Activated CD4-positive, alpha-beta memory T cell treated with anti-CD3 and anti-CD28 coated beads, Interleukin-2, amount 10 ng/mL, durations not matched to agents 7 days and 5 days (primary cell): ENCODE measurements around the gene PTH1R. TPM values are rescaled to one million over a fixed set of nuclear protein-coding genes. Genes with fewer than 3 reads are reported as not detected.

ENCODE experiments used
- CTCF ChIA-PET: fragments of 350-600 bp; sonication (Branson Sonifier 250); formaldehyde crosslinking; loops from one replicate; lab custom pipeline; 2021; ENCODE audit warnings: antibody characterized with exemption, inconsistent platforms; lab: Charles Lee
- POLR2A ChIA-PET: fragments of 350-600 bp; sonication (Branson Sonifier 250); formaldehyde crosslinking; loops from one replicate; lab custom pipeline; 2021; ENCODE audit warnings: antibody characterized with exemption; lab: Charles Lee
- DNase-seq: peaks from one replicate; pipeline ENCODE4 v3.0.0-alpha.2; 2020
- H3K27ac Mint-ChIP-seq: one replicate; pipeline ENCODE4 v1.8.0; 2021; ENCODE audit warnings: mild to moderate bottlenecking, mixed read lengths
- H3K27me3 Mint-ChIP-seq: one replicate; pipeline ENCODE4 v1.8.0; 2021; ENCODE audit warnings: mixed read lengths
- H3K36me3 Mint-ChIP-seq: one replicate; pipeline ENCODE4 v1.8.0; 2021; ENCODE audit warnings: low read depth, mixed read lengths
- H3K4me1 Mint-ChIP-seq: one replicate; pipeline ENCODE4 v1.8.0; 2021; ENCODE audit warnings: mixed read lengths
- H3K4me3 Mint-ChIP-seq: one replicate; pipeline ENCODE4 v1.8.0; 2021; ENCODE audit warnings: mild to moderate bottlenecking, mixed read lengths
- H3K9me3 Mint-ChIP-seq: one replicate; pipeline ENCODE4 v1.8.0; 2021; ENCODE audit warnings: mixed read lengths
- total RNA-seq, 2 experiments: library from RNA; stranded (reverse); gene quantifications; one replicate each; pipeline ENCODE4 v1.2.3, GENCODE V29; 2021

PTH1R gene
- total RNA-seq, 2 experiments from 2014 or later: not detected

GRCh38 chr3:46862369-46863025, 15.0 kb upstream of the PTH1R start:
- H3K27ac Mint-ChIP-seq: no peak overlapping the region
- DNase-seq: no peak
- H3K36me3 Mint-ChIP-seq: no peaks in the 10 kb centered on the region
- H3K4me1 Mint-ChIP-seq: no peaks in the 10 kb centered on the region
- ChIA-PET CTCF (interaction anchor here (1.0 to 1.1 kb wide), 2 partner anchors 47 to 462 kb away, joined by 3 read pairs; no protein-coding TSS in a partner anchor), POLR2A (no interaction called here)
- no peak overlapping the region for H3K4me3 Mint-ChIP-seq
- H3K27me3 Mint-ChIP-seq: no peaks in the 10 kb centered on the region
- H3K9me3 Mint-ChIP-seq: no peaks in the 10 kb centered on the region

- Mint-ChIP-seq H3K4me3 (no peak within 1 kb of the TSS), H3K27ac (no peak within 1 kb of the TSS), H3K4me1 (no peaks in the 10 kb centered on the region), H3K36me3 (no peaks in the 10 kb centered on the region), H3K9me3 (no peaks in the 10 kb centered on the region), H3K27me3 (no peaks in the 10 kb centered on the region)
- ChIA-PET POLR2A (no interaction called here), CTCF (interaction anchor here (0.5 to 1.1 kb wide), 3 partner anchors 46 to 652 kb away, joined by 3 read pairs; no protein-coding TSS in a partner anchor)
- DNase-seq: no peak
Observed at GRCh38 chr3:46863261-46863782, 14.2 kb upstream of the PTH1R start, which contains the start of gene MYL3. Gene MYL3, minus strand, starts transcription at chr3:46863444. Its CDS starts 54 bp downstream, at chr3:46863390.

- POLR2A ChIA-PET: no interaction called here
- no peaks in the 10 kb centered on the region for H3K27me3 Mint-ChIP-seq
- H3K27ac Mint-ChIP-seq: no peak overlapping the region
- no peak overlapping the region for H3K4me3 Mint-ChIP-seq
- no peaks in the 10 kb centered on the region for H3K9me3 Mint-ChIP-seq
- no peak for DNase-seq
- no peaks in the 10 kb centered on the region for H3K4me1 Mint-ChIP-seq
- CTCF ChIA-PET: no interaction called here
- no peaks in the 10 kb centered on the region for H3K36me3 Mint-ChIP-seq
Observed at GRCh38 chr3:46864061-46864881, 13.2 kb upstream of the PTH1R start.

- H3K36me3 Mint-ChIP-seq: no peaks in the 10 kb centered on the region
- CTCF ChIA-PET: interaction anchor here (1.3 kb wide), 1 partner anchor 459 kb away, joined by 3 read pairs; no protein-coding TSS in a partner anchor
- no peaks in the 10 kb centered on the region for H3K27me3 Mint-ChIP-seq
- H3K4me1 Mint-ChIP-seq: no peaks in the 10 kb centered on the region
- POLR2A ChIA-PET: no interaction called here
- no peak overlapping the region for H3K4me3 Mint-ChIP-seq
- DNase-seq: no peak
- H3K27ac Mint-ChIP-seq: no peak overlapping the region
- no peaks in the 10 kb centered on the region for H3K9me3 Mint-ChIP-seq
Observed at GRCh38 chr3:46865031-46865507, 12.5 kb upstream of the PTH1R start.

- Mint-ChIP-seq H3K4me3 (no peak overlapping the region), H3K4me1 (no peaks in the 10 kb centered on the region), H3K27me3 (no peaks in the 10 kb centered on the region), H3K27ac (no peak overlapping the region), H3K36me3 (no peaks in the 10 kb centered on the region), H3K9me3 (no peaks in the 10 kb centered on the region)
- ChIA-PET POLR2A (no interaction called here), CTCF (interaction anchor here (1.3 to 1.4 kb wide), 2 partner anchors 44 to 459 kb away, joined by 3 to 8 read pairs; no protein-coding TSS in a partner anchor)
- no peak for DNase-seq
Observed at GRCh38 chr3:46865546-46865945, 12.0 kb upstream of the PTH1R start.

GRCh38 chr3:46866032-46866595, 11.4 kb upstream of the PTH1R start:
- no peak for DNase-seq
- H3K27me3 Mint-ChIP-seq: peaks cover 3% of the 10 kb centered on the region
- CTCF ChIA-PET: interaction anchor here (1.0 to 1.5 kb wide), 5 partner anchors 20 to 458 kb away, joined by 3 to 8 read pairs (median 3); no protein-coding TSS in a partner anchor

GRCh38 chr3:46866720-46867549, 10.6 kb upstream of the PTH1R start:
- no peaks in the 10 kb centered on the region for H3K36me3 Mint-ChIP-seq
- no peak overlapping the region for H3K4me3 Mint-ChIP-seq
- DNase-seq: peak; percentile 78
- no peaks in the 10 kb centered on the region for H3K9me3 Mint-ChIP-seq
- ChIA-PET POLR2A (no interaction called here), CTCF (interaction anchor here (0.6 to 1.5 kb wide), 9 partner anchors 21 to 503 kb away, joined by 3 to 8 read pairs (median 3); no protein-coding TSS in a partner anchor)
- peaks cover 7% of the 10 kb centered on the region for H3K27me3 Mint-ChIP-seq
- no peaks in the 10 kb centered on the region for H3K4me1 Mint-ChIP-seq
- H3K27ac Mint-ChIP-seq: no peak overlapping the region

More at GRCh38 chr3:46866032-46866595, 11.4 kb upstream of the PTH1R start:
- Mint-ChIP-seq H3K4me1 (no peaks in the 10 kb centered on the region), H3K4me3 (no peak overlapping the region), H3K36me3 (no peaks in the 10 kb centered on the region), H3K27ac (no peak overlapping the region), H3K9me3 (no peaks in the 10 kb centered on the region)
- POLR2A ChIA-PET: no interaction called here

GRCh38 chr3:46867550-46867898, 10.0 kb upstream of the PTH1R start:
- Mint-ChIP-seq H3K36me3 (no peaks in the 10 kb centered on the region), H3K4me3 (no peak overlapping the region), H3K4me1 (no peaks in the 10 kb centered on the region), H3K27me3 (peaks cover 7% of the 10 kb centered on the region), H3K9me3 (no peaks in the 10 kb centered on the region), H3K27ac (no peak overlapping the region)
- no peak for DNase-seq
- ChIA-PET CTCF (interaction anchor here (0.6 to 1.5 kb wide), 3 partner anchors 30 to 148 kb away, joined by 3 to 5 read pairs (median 3); no protein-coding TSS in a partner anchor), POLR2A (no interaction called here)

GRCh38 chr3:46868287-46868686, 9.2 kb upstream of the PTH1R start:
- no peak overlapping the region for H3K27ac Mint-ChIP-seq
- H3K27me3 Mint-ChIP-seq: peaks cover 9% of the 10 kb centered on the region
- H3K4me1 Mint-ChIP-seq: no peaks in the 10 kb centered on the region
- H3K4me3 Mint-ChIP-seq: no peak overlapping the region
- POLR2A ChIA-PET: no interaction called here
- DNase-seq: no peak
- no peaks in the 10 kb centered on the region for H3K9me3 Mint-ChIP-seq
- CTCF ChIA-PET: no interaction called here
- no peaks in the 10 kb centered on the region for H3K36me3 Mint-ChIP-seq

- Mint-ChIP-seq H3K27ac (no peak overlapping the region), H3K27me3 (peaks cover 9% of the 10 kb centered on the region), H3K9me3 (no peaks in the 10 kb centered on the region), H3K36me3 (no peaks in the 10 kb centered on the region), H3K4me3 (no peak overlapping the region), H3K4me1 (no peaks in the 10 kb centered on the region)
- CTCF ChIA-PET: no interaction called here
- DNase-seq: no peak
- POLR2A ChIA-PET: no interaction called here
Observed at GRCh38 chr3:46868948-46869347, 8.6 kb upstream of the PTH1R start.

GRCh38 chr3:46869440-46869839, 8.1 kb upstream of the PTH1R start:
- peaks cover 14% of the 10 kb centered on the region for H3K27me3 Mint-ChIP-seq
- H3K36me3 Mint-ChIP-seq: no peaks in the 10 kb centered on the region
- H3K27ac Mint-ChIP-seq: no peak overlapping the region
- H3K4me1 Mint-ChIP-seq: no peaks in the 10 kb centered on the region
- no peak overlapping the region for H3K4me3 Mint-ChIP-seq
- ChIA-PET POLR2A (no interaction called here), CTCF (no interaction called here)
- DNase-seq: no peak
- no peaks in the 10 kb centered on the region for H3K9me3 Mint-ChIP-seq

GRCh38 chr3:46870651-46871050, 6.9 kb upstream of the PTH1R start:
- no peak for DNase-seq
- CTCF ChIA-PET: interaction anchor here (1.5 kb wide), 1 partner anchor 25 kb away, joined by 3 read pairs; no protein-coding TSS in a partner anchor
- no peaks in the 10 kb centered on the region for H3K36me3 Mint-ChIP-seq
- H3K27ac Mint-ChIP-seq: no peak overlapping the region
- H3K27me3 Mint-ChIP-seq: peaks cover 17% of the 10 kb centered on the region
- no peak overlapping the region for H3K4me3 Mint-ChIP-seq
- no peaks in the 10 kb centered on the region for H3K4me1 Mint-ChIP-seq
- H3K9me3 Mint-ChIP-seq: no peaks in the 10 kb centered on the region
- POLR2A ChIA-PET: no interaction called here
